ENCODE results near the gene OGA.
A peak's percentile ranks its signal among the peaks of the same experiment; 100 is the strongest.
"Not testable (repeated sequence)": the region's sequence is repeated elsewhere in the genome, so short reads cannot be mapped to it uniquely, and the experiment has no call there.

Gene OGA

GRCh38 chr10:101797403-101798059 lies 20.7 kb downstream of the OGA start:
- no peak for DNase-seq (ENCODE audit: low spot score)

- DNase-seq (ENCODE audit: low spot score), result no peak
These were observed 24.7 kb downstream of the OGA start for GRCh38 chr10:101793526-101793925.

DNA sequence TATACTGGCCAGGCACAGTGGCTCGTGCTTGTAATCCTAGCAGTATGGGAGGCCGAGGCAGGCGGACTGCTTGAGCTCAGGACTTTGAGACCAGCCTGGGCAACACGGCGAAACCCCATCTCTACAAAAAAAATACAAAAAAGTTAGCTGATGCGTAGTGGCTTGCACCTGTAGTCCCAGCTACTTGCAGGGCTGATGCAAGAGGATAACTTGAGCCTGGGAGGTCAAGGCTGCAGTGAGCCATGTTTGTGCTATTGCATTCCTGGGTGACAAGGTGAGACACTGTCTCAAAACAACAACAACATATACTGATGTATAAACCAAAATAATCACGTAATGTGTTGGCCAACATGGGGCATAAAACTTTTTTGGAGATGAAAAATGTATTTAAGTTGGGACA lies 28.6 kb downstream of the OGA start:
- DNase-seq (ENCODE audit: low spot score), result no peak

DNA sequence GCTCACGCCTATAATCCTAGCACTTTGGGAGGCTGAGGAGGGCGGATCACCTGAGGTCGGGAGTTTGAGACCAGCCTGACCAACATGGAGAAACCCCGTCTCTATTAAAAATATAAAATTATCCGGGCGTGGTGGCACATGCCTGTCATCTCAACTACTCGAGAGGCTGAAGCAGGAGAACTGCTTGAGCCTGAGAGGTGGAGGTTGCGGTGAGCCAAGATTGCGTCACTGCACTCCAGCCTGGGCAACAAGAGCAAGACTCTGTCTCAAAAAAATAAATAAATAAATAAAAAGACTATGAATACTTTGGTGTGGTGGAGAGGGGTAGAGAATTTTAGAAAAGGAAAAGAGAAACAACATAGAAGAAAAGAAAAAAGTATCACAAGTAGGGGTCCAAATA lies 29.0 kb downstream of the OGA start:
- DNase-seq (ENCODE audit: low spot score), result not testable (repeated sequence)

DNA sequence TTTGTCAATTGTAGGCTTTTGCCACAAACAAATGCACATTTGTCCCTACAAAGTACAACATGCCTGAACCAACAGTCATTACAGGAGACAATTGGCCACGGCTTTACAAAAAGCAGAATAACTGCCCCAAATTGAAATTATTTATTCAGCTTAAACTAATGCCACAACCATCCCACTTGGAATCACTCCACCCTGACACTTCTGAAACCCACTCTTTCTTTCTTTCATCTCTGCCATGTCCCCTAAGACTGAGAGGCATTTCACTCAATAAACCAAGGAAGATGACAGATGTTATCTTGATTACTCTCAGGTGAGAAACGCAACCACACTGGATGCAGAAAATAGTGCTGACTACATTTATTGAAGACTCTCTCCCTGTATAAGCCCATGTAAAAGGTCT lies 32.4 kb downstream of the OGA start:
- DNase-seq (ENCODE audit: low spot score), result no peak

GRCh38 chr10:101784558-101784957 lies 33.7 kb downstream of the OGA start:
- DNase-seq (ENCODE audit: low spot score), result no peak

DNA sequence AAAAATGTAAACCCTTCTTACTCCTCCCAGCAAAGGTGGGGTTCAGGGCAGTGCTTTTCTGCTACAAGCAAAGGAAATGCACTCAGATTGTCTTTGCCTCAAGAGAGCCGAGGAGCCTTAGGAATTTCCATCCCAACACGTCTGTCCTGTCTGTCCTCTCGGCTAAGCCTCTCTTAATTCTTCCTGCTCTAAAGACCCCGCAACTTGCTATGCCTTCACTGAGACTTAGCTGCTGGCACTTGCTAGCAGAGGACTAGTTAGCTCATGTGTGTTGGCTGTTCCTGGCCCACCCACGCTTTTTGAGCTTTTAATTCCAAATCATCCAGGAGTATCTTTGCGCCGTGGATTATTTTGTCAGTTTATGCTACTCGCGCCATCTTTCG lies 34.5 kb downstream of the OGA start:
- peak; percentile 54 for DNase-seq (ENCODE audit: low spot score)

- DNase-seq (ENCODE audit: low spot score), result peak; percentile 82
These were observed 35.2 kb downstream of the OGA start, which contains the start of gene NPM3 for GRCh38 chr10:101782811-101783735. TSS of gene NPM3 (minus strand) at chr10:101783446. CDS start at chr10:101783390, 56 bp downstream.

DNA sequence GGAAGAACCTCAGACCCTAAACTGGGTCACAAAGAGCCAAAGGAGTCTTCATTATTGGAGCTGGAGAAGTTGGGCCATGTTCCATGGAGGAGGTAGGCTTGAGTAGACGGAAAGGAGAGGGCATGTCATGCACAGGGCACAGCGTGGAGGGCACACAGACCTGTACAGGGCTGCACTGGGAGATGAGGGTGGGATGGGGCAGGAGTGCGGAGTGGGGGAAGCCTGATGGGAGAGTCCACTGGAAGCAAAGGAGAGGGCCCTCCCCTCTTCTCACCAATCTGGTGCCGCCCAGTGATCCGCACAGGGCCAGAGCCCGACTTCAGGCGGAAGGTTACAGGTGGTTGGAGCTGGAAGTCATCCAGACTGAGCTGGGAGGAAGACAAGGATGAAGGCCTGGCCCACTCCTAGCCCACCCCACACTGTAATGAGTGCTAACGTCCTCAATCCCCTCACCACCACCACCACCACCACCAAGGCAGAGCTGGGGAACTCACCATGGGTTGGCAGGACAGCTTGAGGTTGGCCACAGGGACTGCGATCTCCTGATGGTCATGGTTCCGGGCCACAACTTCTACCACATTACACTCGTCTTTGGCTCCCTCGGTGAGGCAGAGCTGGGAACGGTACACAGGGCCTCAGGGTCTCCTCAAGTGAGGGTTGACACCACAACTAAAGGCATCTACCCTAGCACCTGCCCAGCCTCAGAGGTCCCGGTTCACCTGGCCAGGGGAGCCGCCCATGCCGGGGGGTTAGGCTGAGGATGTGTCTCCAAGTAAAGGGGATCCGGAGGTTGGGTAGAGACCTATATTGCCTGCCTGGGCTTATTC lies 36.0 kb downstream of the OGA start:
- peak; percentile 29 for DNase-seq (ENCODE audit: low spot score)

GRCh38 chr10:101781655-101781983 lies 36.6 kb downstream of the OGA start:
- no peak for DNase-seq (ENCODE audit: low spot score)

GRCh38 chr10:101780818-101781654 lies 37.2 kb downstream of the OGA start:
- peak; percentile 77 for DNase-seq (ENCODE audit: low spot score)

- no peak for DNase-seq (ENCODE audit: low spot score)
These were observed 37.9 kb downstream of the OGA start for GRCh38 chr10:101780187-101780817.

DNA sequence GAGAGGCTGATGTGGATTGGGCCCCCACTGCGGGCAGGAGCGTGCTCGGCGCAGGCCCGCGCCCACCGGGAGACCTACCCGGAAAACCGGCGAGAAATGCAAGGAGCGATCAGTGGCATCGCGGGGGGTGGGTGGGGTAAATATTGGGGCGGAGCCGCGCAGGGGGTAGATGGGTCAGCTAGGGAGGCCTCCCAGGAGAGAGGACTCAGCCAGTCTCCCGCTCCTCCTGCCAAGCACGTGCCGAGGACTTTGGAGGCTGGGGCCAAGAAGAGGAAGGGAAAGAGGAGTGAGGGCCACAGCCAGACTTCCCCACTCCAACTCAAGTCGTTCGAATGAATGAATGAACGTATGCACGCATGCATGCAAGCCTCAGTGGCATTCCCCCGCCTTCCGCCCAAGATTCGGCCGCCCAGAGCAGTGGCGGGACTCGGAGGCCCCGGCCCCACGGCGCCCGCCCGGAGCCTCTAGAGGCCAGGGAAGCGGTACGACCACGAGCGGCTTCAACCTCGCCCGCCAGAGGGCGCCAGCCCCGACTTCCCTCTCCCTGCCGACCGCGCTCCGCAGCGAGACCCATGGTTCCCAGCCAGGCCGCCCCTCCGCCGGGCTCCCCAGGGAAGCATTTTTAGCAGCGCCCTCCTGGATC lies 38.6 kb downstream of the OGA start:
- DNase-seq (ENCODE audit: low spot score), result peak; percentile 41

DNA sequence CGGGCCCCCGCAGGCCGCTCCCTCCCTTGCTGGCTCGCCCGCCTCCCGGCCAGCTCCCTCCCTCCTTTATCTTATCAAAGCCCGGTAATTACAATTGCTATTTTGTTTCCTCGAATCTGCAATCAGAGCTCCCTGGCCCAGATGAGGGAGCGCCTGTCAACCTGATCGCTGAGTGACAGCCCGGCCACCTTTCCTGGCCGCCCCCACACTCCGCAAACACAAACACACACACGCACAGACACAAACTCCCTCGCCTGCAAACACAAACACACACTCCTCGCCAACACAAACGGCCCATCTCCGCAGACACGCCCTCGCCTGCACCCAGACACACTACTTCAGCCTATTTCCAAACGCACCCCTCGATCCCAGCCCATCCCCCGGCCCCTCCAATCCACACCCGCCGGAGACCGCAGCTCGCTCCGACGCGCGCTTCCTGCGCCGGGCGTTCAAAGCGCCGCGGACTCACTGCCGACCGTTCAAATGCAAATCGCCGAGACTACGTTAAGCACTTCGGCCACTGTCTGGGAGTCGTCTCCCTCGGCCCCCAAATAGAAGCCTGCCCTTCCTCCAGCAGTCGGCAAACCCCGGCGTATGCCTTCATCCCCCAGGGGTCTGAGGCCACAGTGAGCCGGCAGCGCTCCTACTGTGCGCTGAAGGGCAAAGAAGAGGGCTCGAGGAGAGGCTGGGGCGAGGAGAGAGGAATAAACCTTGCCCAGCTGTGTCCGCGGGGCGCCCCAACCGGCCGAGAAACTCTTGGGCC lies 39.3 kb downstream of the OGA start:
- no peak for DNase-seq (ENCODE audit: low spot score)

DNA sequence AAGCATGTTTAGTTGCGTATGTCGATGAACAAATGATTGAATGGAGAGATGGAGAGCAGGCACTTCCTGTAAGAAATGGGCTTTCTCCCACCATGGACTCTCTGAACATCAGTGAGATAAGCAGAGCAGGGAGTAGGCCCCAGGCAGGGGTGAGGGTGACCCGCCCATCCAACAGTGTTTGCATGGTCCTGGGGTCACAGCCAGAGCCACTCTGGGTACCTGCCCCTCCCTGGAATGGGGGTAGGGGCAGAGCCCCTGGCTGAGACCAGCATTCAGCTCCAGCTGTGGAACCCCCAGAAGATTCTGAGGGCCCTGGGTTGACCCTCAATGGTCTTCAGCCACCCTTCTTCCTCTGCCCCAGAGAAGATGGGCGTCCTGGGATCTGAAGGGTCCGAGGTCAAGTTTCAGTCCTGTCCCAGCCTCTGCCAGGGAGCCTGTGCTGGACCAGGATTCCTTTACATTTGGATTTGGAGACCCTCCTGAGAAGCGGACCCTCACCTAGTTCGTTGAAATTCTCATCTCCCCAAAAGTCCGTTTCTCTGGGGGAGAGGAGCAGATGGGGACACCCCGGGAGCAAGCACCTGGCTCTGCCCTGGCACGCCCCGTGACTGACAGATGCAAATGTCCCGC lies 40.0 kb downstream of the OGA start:
- DNase-seq (ENCODE audit: low spot score), result no peak

- no peak for DNase-seq (ENCODE audit: low spot score)
These were observed 40.6 kb downstream of the OGA start for GRCh38 chr10:101777619-101778145.

DNA sequence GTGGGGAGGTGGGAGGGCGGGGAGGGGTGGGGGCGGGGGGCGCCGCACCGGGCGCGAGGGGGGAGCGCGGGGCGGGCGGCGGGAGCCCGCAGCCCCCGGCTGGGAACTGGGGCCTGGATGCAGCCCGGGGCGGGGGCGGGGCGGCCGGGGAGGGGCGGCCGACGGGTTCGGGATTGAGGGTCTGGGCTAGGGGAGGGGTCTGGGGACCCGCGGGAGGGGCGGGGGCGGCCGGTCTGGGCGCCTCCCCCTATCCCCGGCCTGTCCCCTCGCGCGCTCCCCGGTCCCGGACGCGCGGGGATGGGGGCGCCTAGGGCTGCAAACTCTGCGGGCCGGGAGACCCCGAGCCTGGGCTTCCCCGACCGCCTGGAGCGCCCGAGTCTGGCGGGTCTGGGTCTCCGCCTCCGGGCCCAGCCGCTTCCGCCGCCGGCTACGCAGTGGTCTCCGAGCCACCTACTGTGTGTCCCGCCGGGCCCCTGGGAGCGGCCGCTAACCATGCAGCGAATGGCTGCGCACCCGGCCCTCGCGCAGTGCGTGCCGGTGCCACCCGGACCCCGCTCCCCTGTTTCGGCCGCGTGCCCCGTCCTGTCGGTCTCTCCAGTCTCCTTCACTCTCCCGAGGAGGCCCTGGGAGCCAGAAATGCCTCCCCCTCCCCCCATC lies 42.0 kb downstream of the OGA start:
- DNase-seq (ENCODE audit: low spot score), result no peak

Data from cerebellar cortex (tissue), 1 donor.